Measurements from ENCODE around the gene CLSTN3. TPM values are rescaled to one million over a fixed set of nuclear protein-coding genes. Genes with fewer than 3 reads are reported as not detected.
A peak's percentile ranks its signal among the peaks of the same experiment; 100 is the strongest.

The CLSTN3 gene
- total and polyA plus RNA-seq, 2 of the 13 experiments (the other 11 are each of a cell fraction or from before 2014, with no cell fraction given): 26.2 to 94.1 TPM

- TF ChIP-seq ZNF646 (CRISPR knock-in tag; IDR thresholded peaks at IDR 0.05): no peak
- TF ChIP-seq RBM22 (optimal IDR thresholded peaks at IDR 0.05; ENCODE audit: low read length): no peak
- TF ChIP-seq ZNF841 (CRISPR knock-in tag; IDR thresholded peaks at IDR 0.05; ENCODE audit: borderline replicate concordance): no peak
- no peak for TF ChIP-seq HNF4G (IDR thresholded peaks at IDR 0.05; ENCODE audit: borderline replicate concordance, low read depth, low read length)
- TF ChIP-seq HNF4G (CRISPR knock-in tag; IDR thresholded peaks at IDR 0.05; ENCODE audit: borderline replicate concordance, low read depth): 0 out of 2 replicates have a peak, but pooled peaks have one; percentile 61
- TF ChIP-seq POLR2AphosphoS5 (IDR thresholded peaks at IDR 0.05; ENCODE audit: low read depth, low read length): peak; percentile 40; the same call in 1 of the 2 replicates
- TF ChIP-seq TBP (CRISPR knock-in tag; IDR thresholded peaks at IDR 0.05): no peak
- no peak for TF ChIP-seq ZNF83 (CRISPR knock-in tag; IDR thresholded peaks at IDR 0.05; ENCODE audit: borderline replicate concordance)
- TF ChIP-seq KDM5B (CRISPR knock-in tag; IDR thresholded peaks at IDR 0.05; ENCODE audit: borderline replicate concordance): no peak
- no peak for TF ChIP-seq HMGA1 (CRISPR knock-in tag; conservative IDR thresholded peaks at IDR 0.05)
- TF ChIP-seq FOXP1 (IDR thresholded peaks at IDR 0.05): no peak
- TF ChIP-seq FOXP1 (CRISPR knock-in tag; IDR thresholded peaks at IDR 0.05): no peak
- TF ChIP-seq ZNF451 (CRISPR knock-in tag; IDR thresholded peaks at IDR 0.05): no peak
- TF ChIP-seq, protein P1, sequence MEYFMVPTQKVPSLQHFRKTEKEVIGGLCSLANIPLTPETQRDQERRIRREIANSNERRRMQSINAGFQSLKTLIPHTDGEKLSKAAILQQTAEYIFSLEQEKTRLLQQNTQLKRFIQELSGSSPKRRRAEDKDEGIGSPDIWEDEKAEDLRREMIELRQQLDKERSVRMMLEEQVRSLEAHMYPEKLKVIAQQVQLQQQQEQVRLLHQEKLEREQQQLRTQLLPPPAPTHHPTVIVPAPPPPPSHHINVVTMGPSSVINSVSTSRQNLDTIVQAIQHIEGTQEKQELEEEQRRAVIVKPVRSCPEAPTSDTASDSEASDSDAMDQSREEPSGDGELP (IDR thresholded peaks at IDR 0.05; ENCODE audit: borderline replicate concordance, low read depth): no peak
- no peak for TF ChIP-seq REXO4 (CRISPR knock-in tag; IDR thresholded peaks at IDR 0.05; ENCODE audit: borderline replicate concordance)
- no peak for TF ChIP-seq NONO (IDR thresholded peaks at IDR 0.05)
- 0 out of 2 replicates have a peak, but pooled peaks have one; percentile 6 for TF ChIP-seq NONO (CRISPR knock-in tag; conservative IDR thresholded peaks at IDR 0.05)
- no peak for TF ChIP-seq KDM1A (CRISPR knock-in tag; IDR thresholded peaks at IDR 0.05)
- TF ChIP-seq ZNF547 (CRISPR knock-in tag; IDR thresholded peaks at IDR 0.05): no peak
- 0 out of 2 replicates have a peak, but pooled peaks have one; percentile 66 for TF ChIP-seq E2F2 (CRISPR knock-in tag; IDR thresholded peaks at IDR 0.05; ENCODE audit: borderline replicate concordance)
- no peak for TF ChIP-seq XBP1 (CRISPR knock-in tag; IDR thresholded peaks at IDR 0.05)
- TF ChIP-seq, protein P2, sequence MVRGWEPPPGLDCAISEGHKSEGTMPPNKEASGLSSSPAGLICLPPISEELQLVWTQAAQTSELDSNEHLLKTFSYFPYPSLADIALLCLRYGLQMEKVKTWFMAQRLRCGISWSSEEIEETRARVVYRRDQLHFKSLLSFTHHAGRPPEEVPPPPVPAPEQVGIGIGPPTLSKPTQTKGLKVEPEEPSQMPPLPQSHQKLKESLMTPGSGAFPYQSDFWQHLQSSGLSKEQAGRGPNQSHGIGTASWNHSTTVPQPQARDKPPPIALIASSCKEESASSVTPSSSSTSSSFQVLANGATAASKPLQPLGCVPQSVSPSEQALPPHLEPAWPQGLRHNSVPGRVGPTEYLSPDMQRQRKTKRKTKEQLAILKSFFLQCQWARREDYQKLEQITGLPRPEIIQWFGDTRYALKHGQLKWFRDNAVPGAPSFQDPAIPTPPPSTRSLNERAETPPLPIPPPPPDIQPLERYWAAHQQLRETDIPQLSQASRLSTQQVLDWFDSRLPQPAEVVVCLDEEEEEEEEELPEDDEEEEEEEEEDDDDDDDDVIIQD (CRISPR knock-in tag; IDR thresholded peaks at IDR 0.05; ENCODE audit: low read depth): no peak
Observed at GRCh38 chr12:7128681-7129286, 1.4 kb upstream of the CLSTN3 start, which contains the start of gene RBP5 (continued).

All from HepG2 (cell line).